Neuronal stem cell (in vitro differentiated cells): ENCODE results near the gene ZDHHC13.

ENCODE experiments used
- DNase-seq: peaks from one replicate; pipeline ENCODE4 v3.0.0-alpha.2; 2013; ENCODE audit warnings: low spot score
- H2AFZ ChIP-seq: one replicate; pipeline ENCODE4 v1.6.1; 2013; ENCODE audit warnings: mild to moderate bottlenecking, low read length, inconsistent platforms
- H2AK5ac ChIP-seq: 2 replicates; pipeline ENCODE4 v1.6.1; 2013; ENCODE audit warnings: low read depth, mild to moderate bottlenecking, inconsistent platforms, low read length, moderate library complexity, mixed read lengths
- H2BK120ac ChIP-seq: 2 replicates; pipeline ENCODE4 v1.6.1; 2013; ENCODE audit warnings: low read depth, mild to moderate bottlenecking, inconsistent platforms, low read length, moderate library complexity, mixed read lengths
- H2BK12ac ChIP-seq: one replicate; pipeline ENCODE4 v1.6.1; 2013; ENCODE audit warnings: low read length, inconsistent platforms
- H2BK15ac ChIP-seq: 2 replicates; pipeline ENCODE4 v1.6.1; 2013; ENCODE audit warnings: mild to moderate bottlenecking, low read length, inconsistent platforms, mixed read lengths
- H2BK5ac ChIP-seq: one replicate; pipeline ENCODE4 v1.6.1; 2013; ENCODE audit warnings: inconsistent platforms, mild to moderate bottlenecking, low read length, moderate library complexity
- H3K14ac ChIP-seq: one replicate; pipeline ENCODE4 v1.6.1; 2013; ENCODE audit warnings: low read length, inconsistent platforms
- H3K18ac ChIP-seq: 2 replicates; pipeline ENCODE4 v1.6.1; 2013; ENCODE audit warnings: low read length, inconsistent platforms
- H3K23ac ChIP-seq: 2 replicates; pipeline ENCODE4 v1.6.1; 2013; ENCODE audit warnings: low read depth, mild to moderate bottlenecking, mixed read lengths, low read length, inconsistent platforms; ENCODE audit not compliant: poor library complexity
- H3K27ac ChIP-seq: replicated peaks from 3 replicates; pipeline ENCODE4 v1.5.1; 2013; ENCODE audit warnings: low read length, inconsistent platforms
- H3K27me3 ChIP-seq, 3 experiments: 2 replicates each; pipeline ENCODE4 v1.6.1; 2013; ENCODE audit warnings: low read length in 3 of 3, mild to moderate bottlenecking in 2 of 3, inconsistent platforms in 1 of 3, low read depth in 1 of 3, mixed read lengths in 1 of 3, moderate library complexity in 1 of 3; ENCODE audit not compliant: control insufficient read depth in 3 of 3, insufficient read depth in 3 of 3
- H3K36me3 ChIP-seq, 2 donors: replicated peaks in 1 of 2; 2 replicates each; pipeline ENCODE4 v1.6.1; 2013; ENCODE audit warnings: low read length in 2 of 2; ENCODE audit not compliant: control insufficient read depth in 2 of 2, insufficient read depth in 2 of 2
- H3K4ac ChIP-seq: 2 replicates; pipeline ENCODE4 v1.6.1; 2013; ENCODE audit warnings: inconsistent platforms, mild to moderate bottlenecking, low read length, moderate library complexity
- H3K4me1 ChIP-seq, 2 donors: 1 replicate in 1 of 2; 2 replicates in 1 of 2; pipeline ENCODE4 v1.6.1; 2013; ENCODE audit warnings: low read length in 2 of 2, low read depth in 1 of 2; ENCODE audit not compliant: control insufficient read depth in 2 of 2, insufficient read depth in 1 of 2
- H3K4me2 ChIP-seq: one replicate; pipeline ENCODE4 v1.6.1; 2013; ENCODE audit warnings: mild to moderate bottlenecking, low read length, inconsistent platforms; ENCODE audit not compliant: insufficient read depth, poor library complexity, severe bottlenecking
- H3K4me3 ChIP-seq, 2 donors: 2 replicates each; pipeline ENCODE4 v1.5.1; 2013; ENCODE audit warnings: low read length in 2 of 2, mild to moderate bottlenecking in 2 of 2, inconsistent platforms in 1 of 2, moderate library complexity in 1 of 2
- H3K79me1 ChIP-seq: one replicate; pipeline ENCODE4 v1.6.1; 2013; ENCODE audit warnings: low read depth, mild to moderate bottlenecking, inconsistent platforms, low read length, moderate library complexity
- H3K9ac ChIP-seq: one replicate; pipeline ENCODE4 v1.6.1; 2013; ENCODE audit warnings: mild to moderate bottlenecking, low read depth, low read length, inconsistent platforms; ENCODE audit not compliant: poor library complexity
- H3K9me3 ChIP-seq, 2 donors: replicated peaks in 1 of 2; 2 replicates each; pipeline versions ENCODE3 to v1.6.1; 2013; ENCODE audit warnings: low read length in 2 of 2, mild to moderate bottlenecking in 2 of 2, inconsistent platforms in 1 of 2, low read depth in 1 of 2, mixed read lengths in 1 of 2, moderate library complexity in 1 of 2; ENCODE audit not compliant: control insufficient read depth in 2 of 2, insufficient read depth in 1 of 2
- H4K8ac ChIP-seq: one replicate; pipeline ENCODE4 v1.6.1; 2013; ENCODE audit warnings: low read depth, mild to moderate bottlenecking, inconsistent platforms, low read length, moderate library complexity
- H4K91ac ChIP-seq: one replicate; pipeline ENCODE4 v1.6.1; 2013; ENCODE audit warnings: low read length, low read depth, mild to moderate bottlenecking, inconsistent platforms; ENCODE audit not compliant: poor library complexity
- WGBS, 2 donors: extraction: QIAGEN DNeasy Blood & Tissue Kit; methylation state at CpG; one replicate each; pipeline ENCODE4 v1.1.7; 2013; ENCODE audit warnings: missing lambda C conversion rate in 2 of 2, mixed read lengths in 1 of 2; ENCODE audit not compliant: insufficient read length in 2 of 2, insufficient replicate concordance in 1 of 2; ENCODE audit errors: extremely low coverage in 2 of 2; 5-methylcytosine and 5-hydroxymethylcytosine counted together

Gene ZDHHC13

DNA sequence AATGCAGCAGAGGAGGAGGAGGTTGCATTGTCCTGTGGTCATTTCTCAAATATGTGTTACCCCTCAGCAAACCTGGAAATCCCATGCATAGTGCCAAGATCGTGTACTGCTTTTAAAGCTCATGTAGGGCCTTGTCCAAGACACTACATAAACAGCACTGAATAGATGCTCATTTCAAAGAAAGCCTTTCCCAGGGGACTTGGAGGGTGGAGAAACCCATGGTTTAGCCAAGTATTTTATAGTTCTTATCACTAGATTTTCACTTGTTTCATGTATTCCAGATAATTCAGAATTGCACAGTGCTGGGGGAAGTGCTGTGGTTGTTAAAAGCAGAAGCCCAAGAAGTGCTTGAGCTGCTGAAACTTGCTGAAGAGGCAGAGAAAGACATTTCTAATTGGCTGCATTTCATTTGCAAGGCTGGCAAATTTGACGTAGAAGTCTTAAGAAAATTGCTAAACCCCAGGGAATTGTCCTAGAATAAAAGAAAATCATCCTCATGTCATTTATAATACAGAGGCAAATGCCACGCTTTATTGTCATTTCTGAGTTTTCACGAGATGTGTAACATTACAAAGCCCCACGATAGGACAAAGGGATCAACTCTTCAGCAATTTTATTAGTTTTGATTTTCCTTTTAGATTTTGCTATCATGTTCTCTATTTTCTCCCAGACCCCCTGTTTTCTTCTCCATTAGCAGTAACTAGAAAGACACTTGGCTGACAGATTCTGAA, 64.7 kb downstream of the ZDHHC13 start:
- H2BK12ac ChIP-seq = no peak overlapping the region
- H4K91ac ChIP-seq = no peak overlapping the region
- peaks cover 0 to 81% (median 0%) of the 10 kb centered on the region in 3 experiments for H3K27me3 ChIP-seq
- WGBS, 2 donors = no CpG with 5 or more reads among the region's 5 CpGs
- no peak overlapping the region for H3K4me2 ChIP-seq
- peaks cover 0 to 1% of the 10 kb centered on the region in 2 donors for H3K4me1 ChIP-seq
- peaks cover 0 to 23% of the 10 kb centered on the region in 2 donors for H3K9me3 ChIP-seq
- DNase-seq = no peak
- no peak overlapping the region for H2BK120ac ChIP-seq
- no peak overlapping the region for H2AFZ ChIP-seq
- no peak overlapping the region for H3K23ac ChIP-seq
- H3K9ac ChIP-seq = no peak overlapping the region
- no peaks in the 10 kb centered on the region for H3K79me1 ChIP-seq
- no peak overlapping the region for H3K14ac ChIP-seq
- no peak overlapping the region for H2AK5ac ChIP-seq
- H3K27ac ChIP-seq = no peak overlapping the region
- peaks cover 0 to 10% of the 10 kb centered on the region in 2 donors for H3K36me3 ChIP-seq
- no peak overlapping the region for H3K4ac ChIP-seq
- no peak overlapping the region for H3K18ac ChIP-seq
- no peak overlapping the region for H2BK5ac ChIP-seq
- no peak overlapping the region for H3K4me3 ChIP-seq
- H2BK15ac ChIP-seq = no peak overlapping the region
- H4K8ac ChIP-seq = no peak overlapping the region

DNA sequence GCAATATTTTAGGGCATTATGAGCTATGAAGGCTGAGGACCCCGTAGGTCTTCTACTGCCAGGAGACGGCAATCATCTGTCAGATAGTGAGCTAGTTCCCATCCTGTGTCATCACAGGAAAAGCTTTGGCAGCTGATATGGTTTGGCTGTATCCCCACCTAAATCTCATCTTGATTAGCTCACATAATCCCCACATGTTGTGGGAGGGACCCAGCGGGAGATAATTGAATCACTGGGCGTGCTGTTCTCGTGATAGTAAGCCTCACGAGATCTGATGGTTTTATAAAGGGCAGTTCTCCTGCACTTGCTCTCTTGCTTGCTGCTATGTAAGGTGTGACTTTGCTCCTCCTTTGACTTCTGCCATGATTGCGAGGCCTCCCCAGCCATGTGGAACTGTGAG, 66.7 kb downstream of the ZDHHC13 start:
- Histone ChIP-seq H3K23ac (no peak overlapping the region), H3K79me1 (no peaks in the 10 kb centered on the region), H3K4ac (no peak overlapping the region), H2BK15ac (no peak overlapping the region), H2AK5ac (no peak overlapping the region), H2AFZ (no peak overlapping the region), H4K91ac (no peak overlapping the region), H2BK120ac (no peak overlapping the region), H3K9me3 (peaks cover 0 to 22% of the 10 kb centered on the region in 2 donors), H3K4me1 (peaks cover 12 to 18% of the 10 kb centered on the region in 2 donors), H3K36me3 (peaks cover 0 to 4% of the 10 kb centered on the region in 2 donors), H3K18ac (no peak overlapping the region), H3K14ac (no peak overlapping the region), H3K4me3 (no peak overlapping the region), H2BK12ac (no peak overlapping the region), H2BK5ac (no peak overlapping the region), H3K4me2 (no peak overlapping the region), H3K27ac (no peak overlapping the region), H3K27me3 (peaks cover 0 to 83% (median 0%) of the 10 kb centered on the region in 3 experiments), H4K8ac (no peak overlapping the region), H3K9ac (no peak overlapping the region)
- no CpG with 5 or more reads among the region's 7 CpGs for WGBS, 2 donors
- DNase-seq = no peak

DNA sequence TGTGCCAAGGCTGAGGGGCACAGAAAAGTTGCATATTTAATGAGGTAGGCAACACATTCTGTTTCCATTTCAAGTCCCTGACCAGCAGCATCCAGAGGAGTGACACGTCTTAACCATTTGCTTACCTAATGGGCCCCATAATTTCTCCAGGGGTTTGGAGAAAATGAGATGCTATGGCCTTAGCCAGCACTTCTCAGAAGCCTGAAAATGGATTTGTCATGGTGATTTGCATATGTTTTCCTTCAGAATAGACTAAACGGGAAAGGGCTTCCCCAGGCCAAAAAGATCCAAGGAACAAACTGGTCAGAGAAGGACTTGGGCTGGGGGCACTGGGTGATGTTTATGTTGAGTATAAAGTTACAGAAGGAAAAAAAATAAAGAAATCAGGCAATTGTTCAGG, 68.1 kb downstream of the ZDHHC13 start:
- Histone ChIP-seq H4K91ac (no peak overlapping the region), H3K27me3 (peaks cover 0 to 89% (median 0%) of the 10 kb centered on the region in 3 experiments), H3K9ac (no peak overlapping the region), H3K36me3 (peaks cover 0 to 1% of the 10 kb centered on the region in 2 donors), H3K27ac (no peak overlapping the region), H3K18ac (no peak overlapping the region), H3K4me2 (no peak overlapping the region), H3K14ac (no peak overlapping the region), H3K9me3 (peaks cover 0 to 18% of the 10 kb centered on the region in 2 donors), H2BK5ac (no peak overlapping the region), H3K79me1 (no peaks in the 10 kb centered on the region), H3K4ac (no peak overlapping the region), H3K4me3 (no peak overlapping the region), H2BK120ac (no peak overlapping the region), H3K23ac (no peak overlapping the region), H2AFZ (no peak overlapping the region), H2BK15ac (no peak overlapping the region), H2AK5ac (no peak overlapping the region), H4K8ac (no peak overlapping the region), H3K4me1 (peaks cover 13 to 19% of the 10 kb centered on the region in 2 donors), H2BK12ac (no peak overlapping the region)
- WGBS, 2 donors = no CpG with 5 or more reads among the region's 2 CpGs
- DNase-seq = no peak

DNA sequence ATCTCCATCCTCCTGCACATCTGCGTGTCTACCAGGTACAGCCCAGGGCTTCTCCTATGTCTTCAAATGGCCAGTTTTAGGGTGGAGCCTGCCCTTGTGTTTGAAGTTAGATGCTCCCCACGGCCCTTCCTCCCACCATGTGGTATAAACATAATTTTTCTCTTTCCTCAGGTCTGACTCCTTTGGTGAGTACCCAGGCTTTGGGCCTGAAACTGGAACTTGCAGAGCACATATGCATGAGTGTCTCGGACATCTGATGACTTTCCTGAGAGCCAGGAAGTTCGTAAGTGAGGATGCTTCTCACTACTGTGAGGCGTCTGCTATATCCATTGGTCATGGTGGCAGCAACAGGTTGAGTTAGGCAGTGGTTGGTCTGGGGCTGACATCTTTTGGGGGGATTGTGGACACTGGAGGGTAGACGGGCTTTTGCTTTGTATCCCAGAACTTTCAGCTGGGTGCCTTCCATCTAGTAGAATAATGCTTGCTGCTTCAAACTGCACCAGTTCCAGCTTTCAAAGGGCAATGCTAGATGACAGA, 68.6 kb downstream of the ZDHHC13 start:
- H3K4me1 ChIP-seq = peaks cover 14 to 19% of the 10 kb centered on the region in 2 donors
- H2AK5ac ChIP-seq = no peak overlapping the region
- H3K4me3 ChIP-seq = no peak overlapping the region
- no peak overlapping the region for H3K9ac ChIP-seq
- H3K27me3 ChIP-seq = peaks cover 0 to 89% (median 0%) of the 10 kb centered on the region in 3 experiments
- H2BK5ac ChIP-seq = no peak overlapping the region
- H3K23ac ChIP-seq = no peak overlapping the region
- H3K4me2 ChIP-seq = no peak overlapping the region
- no CpG with 5 or more reads among the region's 6 CpGs for WGBS, 2 donors
- no peak overlapping the region for H4K8ac ChIP-seq
- no peak overlapping the region for H3K14ac ChIP-seq
- no peak overlapping the region for H4K91ac ChIP-seq
- DNase-seq = no peak
- H3K18ac ChIP-seq = no peak overlapping the region
- no peak overlapping the region for H2AFZ ChIP-seq
- H2BK15ac ChIP-seq = no peak overlapping the region
- no peak overlapping the region for H3K4ac ChIP-seq
- no peaks in the 10 kb centered on the region for H3K79me1 ChIP-seq
- no peak overlapping the region for H2BK120ac ChIP-seq
- no peaks in the 10 kb centered on the region for H3K36me3 ChIP-seq
- H3K9me3 ChIP-seq = peaks cover 0 to 13% of the 10 kb centered on the region in 2 donors
- no peak overlapping the region for H3K27ac ChIP-seq
- no peak overlapping the region for H2BK12ac ChIP-seq
